ENCODE data around the gene CHPF.
A peak's percentile ranks its signal among the peaks of the same experiment; 100 is the strongest.

CHPF gene

GRCh38 chr2:219508971-219509779 is 34.4 kb downstream of the CHPF start:
- no peak for TF ChIP-seq SIN3A (IDR thresholded peaks at IDR 0.05; ENCODE audit: borderline replicate concordance, insufficient read depth, low read length)
- no peak for TF ChIP-seq POLR2AphosphoS5 (IDR thresholded peaks at IDR 0.05; ENCODE audit: low read depth, low read length)
- TF ChIP-seq FOXP2 (optimal IDR thresholded peaks at IDR 0.05; ENCODE audit: borderline replicate concordance, extremely low read depth, extremely low read length, insufficient read depth) = no peak

GRCh38 chr2:219508444-219508734 is 35.2 kb downstream of the CHPF start:
- TF ChIP-seq SIN3A (IDR thresholded peaks at IDR 0.05; ENCODE audit: borderline replicate concordance, insufficient read depth, low read length) = no peak
- TF ChIP-seq TAF1 (IDR thresholded peaks at IDR 0.05; ENCODE audit: borderline replicate concordance, insufficient read depth, low read length) = no peak
- no peak for TF ChIP-seq FOXP2 (optimal IDR thresholded peaks at IDR 0.05; ENCODE audit: borderline replicate concordance, extremely low read depth, extremely low read length, insufficient read depth)
- no peak for TF ChIP-seq POLR2AphosphoS5 (IDR thresholded peaks at IDR 0.05; ENCODE audit: low read depth, low read length)
- TF ChIP-seq, protein P1, sequence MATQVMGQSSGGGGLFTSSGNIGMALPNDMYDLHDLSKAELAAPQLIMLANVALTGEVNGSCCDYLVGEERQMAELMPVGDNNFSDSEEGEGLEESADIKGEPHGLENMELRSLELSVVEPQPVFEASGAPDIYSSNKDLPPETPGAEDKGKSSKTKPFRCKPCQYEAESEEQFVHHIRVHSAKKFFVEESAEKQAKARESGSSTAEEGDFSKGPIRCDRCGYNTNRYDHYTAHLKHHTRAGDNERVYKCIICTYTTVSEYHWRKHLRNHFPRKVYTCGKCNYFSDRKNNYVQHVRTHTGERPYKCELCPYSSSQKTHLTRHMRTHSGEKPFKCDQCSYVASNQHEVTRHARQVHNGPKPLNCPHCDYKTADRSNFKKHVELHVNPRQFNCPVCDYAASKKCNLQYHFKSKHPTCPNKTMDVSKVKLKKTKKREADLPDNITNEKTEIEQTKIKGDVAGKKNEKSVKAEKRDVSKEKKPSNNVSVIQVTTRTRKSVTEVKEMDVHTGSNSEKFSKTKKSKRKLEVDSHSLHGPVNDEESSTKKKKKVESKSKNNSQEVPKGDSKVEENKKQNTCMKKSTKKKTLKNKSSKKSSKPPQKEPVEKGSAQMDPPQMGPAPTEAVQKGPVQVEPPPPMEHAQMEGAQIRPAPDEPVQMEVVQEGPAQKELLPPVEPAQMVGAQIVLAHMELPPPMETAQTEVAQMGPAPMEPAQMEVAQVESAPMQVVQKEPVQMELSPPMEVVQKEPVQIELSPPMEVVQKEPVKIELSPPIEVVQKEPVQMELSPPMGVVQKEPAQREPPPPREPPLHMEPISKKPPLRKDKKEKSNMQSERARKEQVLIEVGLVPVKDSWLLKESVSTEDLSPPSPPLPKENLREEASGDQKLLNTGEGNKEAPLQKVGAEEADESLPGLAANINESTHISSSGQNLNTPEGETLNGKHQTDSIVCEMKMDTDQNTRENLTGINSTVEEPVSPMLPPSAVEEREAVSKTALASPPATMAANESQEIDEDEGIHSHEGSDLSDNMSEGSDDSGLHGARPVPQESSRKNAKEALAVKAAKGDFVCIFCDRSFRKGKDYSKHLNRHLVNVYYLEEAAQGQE (IDR thresholded peaks at IDR 0.05; ENCODE audit: insufficient read depth in 1 of 2, low read depth in 2 of 2, low read length in 2 of 2) = no peak

- TF ChIP-seq, protein P1 (IDR thresholded peaks at IDR 0.05; ENCODE audit: insufficient read depth in 1 of 2, low read depth in 2 of 2, low read length in 2 of 2) = peak; percentile 73 to 85
- no peak for TF ChIP-seq FOXP2 (optimal IDR thresholded peaks at IDR 0.05; ENCODE audit: borderline replicate concordance, extremely low read depth, extremely low read length, insufficient read depth)
Measured at GRCh38 chr2:219507581-219508443, 35.8 kb downstream of the CHPF start.

DNA sequence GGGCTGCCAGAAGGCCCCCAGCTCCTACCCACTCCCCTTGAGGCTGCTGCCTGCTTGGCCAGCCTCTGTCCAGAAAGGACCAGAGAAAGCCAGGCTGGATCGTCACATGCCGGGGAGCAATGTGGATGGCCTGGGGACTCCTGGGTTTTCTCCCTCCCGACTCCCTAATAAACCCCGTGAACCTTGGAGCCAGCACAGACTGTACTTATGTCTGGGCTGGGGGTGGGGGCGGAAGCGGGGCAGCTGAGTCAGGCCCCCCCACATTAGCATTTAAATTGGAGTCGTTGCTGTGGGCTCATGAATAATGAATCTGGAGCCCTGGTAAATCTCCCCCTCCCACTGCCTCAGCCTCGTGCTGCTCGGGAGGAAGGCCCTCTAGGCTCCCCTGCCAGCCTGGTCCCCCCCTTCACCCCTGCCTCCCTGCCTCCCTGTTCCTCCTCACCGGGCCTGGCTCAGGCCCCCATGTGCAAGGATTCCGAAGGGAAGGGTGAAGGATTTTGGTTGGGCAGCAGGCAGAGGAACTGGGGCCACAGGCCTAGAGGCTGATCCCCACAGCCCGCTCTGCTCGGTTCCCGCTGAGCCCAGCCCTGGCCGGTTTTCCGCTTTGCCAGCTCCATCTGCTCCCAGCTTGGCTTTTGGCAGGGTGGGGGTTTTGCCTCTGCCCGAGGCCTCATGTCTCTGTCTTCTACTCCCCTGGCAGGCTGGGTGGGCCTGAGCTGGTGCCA is 36.6 kb downstream of the CHPF start:
- TF ChIP-seq TAF1 (IDR thresholded peaks at IDR 0.05; ENCODE audit: borderline replicate concordance, insufficient read depth, low read length) (no peak), SIN3A (IDR thresholded peaks at IDR 0.05; ENCODE audit: borderline replicate concordance, insufficient read depth, low read length) (no peak), POLR2AphosphoS5 (IDR thresholded peaks at IDR 0.05; ENCODE audit: low read depth, low read length) (no peak)

GRCh38 chr2:219506153-219506801 is 37.3 kb downstream of the CHPF start:
- no peak for TF ChIP-seq FOXP2 (optimal IDR thresholded peaks at IDR 0.05; ENCODE audit: borderline replicate concordance, extremely low read depth, extremely low read length, insufficient read depth)

- TF ChIP-seq TAF1 (IDR thresholded peaks at IDR 0.05; ENCODE audit: borderline replicate concordance, insufficient read depth, low read length) (no peak), SIN3A (IDR thresholded peaks at IDR 0.05; ENCODE audit: borderline replicate concordance, insufficient read depth, low read length) (no peak), FOXP2 (optimal IDR thresholded peaks at IDR 0.05; ENCODE audit: borderline replicate concordance, extremely low read depth, extremely low read length, insufficient read depth) (no peak), POLR2AphosphoS5 (IDR thresholded peaks at IDR 0.05; ENCODE audit: low read depth, low read length) (no peak)
- TF ChIP-seq, protein P1 (IDR thresholded peaks at IDR 0.05; ENCODE audit: insufficient read depth in 1 of 2, low read depth in 2 of 2, low read length in 2 of 2) = no peak
Measured at GRCh38 chr2:219505585-219505984, 38.0 kb downstream of the CHPF start.

Measured in PFSK-1 (cell line).